ENCODE measurements around the gene CRPPA. TPM values are rescaled to one million over a fixed set of nuclear protein-coding genes. Genes with fewer than 3 reads are reported as not detected.

CRPPA gene
- total RNA-seq, 1 donor from 2014 or later: 16.7 TPM

DNA sequence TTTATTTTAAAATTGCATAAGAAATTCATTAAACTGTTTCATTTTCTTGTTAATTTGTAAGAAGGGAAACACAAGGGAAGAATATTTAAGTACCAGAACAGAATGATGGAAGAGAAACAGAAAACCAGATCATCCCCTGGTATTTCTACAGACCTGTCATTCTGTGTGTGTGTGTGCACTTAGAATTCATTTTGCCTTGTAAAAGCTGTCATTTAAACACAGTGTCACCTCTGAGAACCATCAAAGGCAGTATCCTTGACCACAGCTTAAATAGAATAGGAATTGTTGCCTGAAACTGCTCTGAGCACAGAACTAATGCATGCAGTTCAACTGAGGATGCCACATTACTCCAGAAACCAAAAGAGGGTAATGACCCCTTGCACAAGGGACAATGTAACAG lies 6.8 kb upstream of the CRPPA start:
- no peak overlapping the region for H3K9ac ChIP-seq (ENCODE audit: low read depth in 1 of 3, low read length in 3 of 3)
- no peaks in the 10 kb centered on the region for H3K27me3 ChIP-seq (ENCODE audit: control insufficient read depth in 3 of 3, insufficient read depth in 3 of 3, low read length in 3 of 3)
- no peaks in the 10 kb centered on the region for H3K9me3 ChIP-seq (ENCODE audit: control insufficient read depth in 3 of 3, low read length in 3 of 3)
- H3K27ac ChIP-seq (ENCODE audit: low read depth, low read length): no peak overlapping the region
- no peaks in the 10 kb centered on the region for H3K4me1 ChIP-seq (ENCODE audit: control insufficient read depth in 3 of 3, insufficient read depth in 3 of 3, low read length in 3 of 3)
- H3K4me3 ChIP-seq (ENCODE audit: low read length in 3 of 3): no peak overlapping the region
- no peaks in the 10 kb centered on the region for H3K36me3 ChIP-seq (ENCODE audit: control insufficient read depth in 3 of 3, insufficient read depth in 3 of 3, low read length in 3 of 3)

DNA sequence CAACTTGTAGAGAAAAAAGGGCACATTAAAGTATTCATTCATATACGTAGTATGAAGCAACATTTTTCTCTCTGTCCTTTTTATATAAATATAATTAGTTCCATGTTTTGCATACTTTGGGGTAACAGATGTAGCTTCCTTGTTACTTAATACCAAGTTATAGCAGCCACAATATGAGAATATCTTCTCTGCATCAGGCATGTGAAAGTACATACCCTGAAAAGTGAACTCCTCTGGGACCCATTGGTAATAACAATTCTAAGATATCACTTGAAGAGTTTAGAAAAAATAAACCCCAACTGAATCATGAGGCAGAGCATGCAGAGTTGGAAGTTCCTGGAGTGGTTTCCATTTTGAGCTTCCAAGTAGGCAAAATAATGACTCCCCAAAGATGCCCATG lies 2.4 kb upstream of the CRPPA start:
- Histone ChIP-seq H3K9me3 (ENCODE audit: control insufficient read depth in 3 of 3, low read length in 3 of 3) (no peaks in the 10 kb centered on the region), H3K27ac (ENCODE audit: low read depth, low read length) (no peak overlapping the region), H3K4me1 (ENCODE audit: control insufficient read depth in 3 of 3, insufficient read depth in 3 of 3, low read length in 3 of 3) (peaks cover 5 to 19% (median 15%) of the 10 kb centered on the region in 3 donors), H3K36me3 (ENCODE audit: control insufficient read depth in 3 of 3, insufficient read depth in 3 of 3, low read length in 3 of 3) (no peaks in the 10 kb centered on the region), H3K4me3 (ENCODE audit: low read length in 3 of 3) (no peak overlapping the region), H3K27me3 (ENCODE audit: control insufficient read depth in 3 of 3, insufficient read depth in 3 of 3, low read length in 3 of 3) (no peaks in the 10 kb centered on the region), H3K9ac (ENCODE audit: low read depth in 1 of 3, low read length in 3 of 3) (no peak overlapping the region)

DNA sequence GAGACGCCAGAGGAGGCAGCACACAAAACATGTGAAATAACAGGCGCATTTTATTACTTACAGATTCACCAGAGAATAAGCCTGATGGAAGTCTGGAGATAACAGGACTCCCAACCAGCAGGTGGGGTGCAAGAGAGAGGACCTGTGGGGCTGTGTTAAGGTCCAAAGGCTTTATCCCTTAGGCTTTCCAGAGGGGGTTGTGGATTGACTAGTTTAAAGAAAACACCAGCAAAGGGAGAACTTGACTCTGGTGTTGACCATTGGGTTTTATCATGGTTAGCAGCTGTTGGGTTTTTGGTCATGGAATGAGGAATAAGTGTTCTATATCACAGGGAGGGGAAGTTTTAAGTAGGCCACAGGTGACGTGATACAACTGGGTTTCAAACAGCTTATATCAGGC lies 1.6 kb upstream of the CRPPA start:
- H3K4me3 ChIP-seq (ENCODE audit: low read length in 3 of 3): no peak overlapping the region
- H3K9ac ChIP-seq (ENCODE audit: low read depth in 1 of 3, low read length in 3 of 3): no peak overlapping the region
- peaks cover 5 to 19% (median 15%) of the 10 kb centered on the region in 3 donors for H3K4me1 ChIP-seq (ENCODE audit: control insufficient read depth in 3 of 3, insufficient read depth in 3 of 3, low read length in 3 of 3)
- H3K36me3 ChIP-seq (ENCODE audit: control insufficient read depth in 3 of 3, insufficient read depth in 3 of 3, low read length in 3 of 3): no peaks in the 10 kb centered on the region
- no peaks in the 10 kb centered on the region for H3K9me3 ChIP-seq (ENCODE audit: control insufficient read depth in 3 of 3, low read length in 3 of 3)
- H3K27me3 ChIP-seq (ENCODE audit: control insufficient read depth in 3 of 3, insufficient read depth in 3 of 3, low read length in 3 of 3): no peaks in the 10 kb centered on the region
- no peak overlapping the region for H3K27ac ChIP-seq (ENCODE audit: low read depth, low read length)

DNA sequence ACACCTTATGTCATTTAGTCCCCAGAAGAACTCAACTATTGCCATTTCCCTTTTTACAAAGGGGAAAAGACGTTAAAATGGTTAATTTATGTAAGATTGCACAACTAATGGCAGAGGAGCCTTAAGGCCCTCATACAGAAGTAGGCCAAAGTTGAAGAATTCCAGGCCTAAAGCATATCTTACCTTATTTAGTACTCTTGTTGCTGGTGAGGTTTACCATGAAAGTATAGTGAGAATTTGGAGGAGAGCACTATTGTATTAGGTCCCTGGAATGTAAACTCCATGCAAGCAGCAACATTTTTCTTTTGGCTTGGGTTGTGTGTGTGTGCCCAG lies 731 bp upstream of the CRPPA start:
- H3K27ac ChIP-seq (ENCODE audit: low read depth, low read length): peak overlapping the region; percentile 91
- H3K9me3 ChIP-seq (ENCODE audit: control insufficient read depth in 3 of 3, low read length in 3 of 3): no peaks in the 10 kb centered on the region
- H3K9ac ChIP-seq (ENCODE audit: low read depth in 1 of 3, low read length in 3 of 3): peak overlapping the region in 1 of 3 donors; percentile 86
- H3K4me3 ChIP-seq (ENCODE audit: low read length in 3 of 3): peak overlapping the region; percentile 20 to 88 (median 84)
- no peaks in the 10 kb centered on the region for H3K27me3 ChIP-seq (ENCODE audit: control insufficient read depth in 3 of 3, insufficient read depth in 3 of 3, low read length in 3 of 3)
- H3K4me1 ChIP-seq (ENCODE audit: control insufficient read depth in 3 of 3, insufficient read depth in 3 of 3, low read length in 3 of 3): peaks cover 5 to 19% (median 15%) of the 10 kb centered on the region in 3 donors
- no peaks in the 10 kb centered on the region for H3K36me3 ChIP-seq (ENCODE audit: control insufficient read depth in 3 of 3, insufficient read depth in 3 of 3, low read length in 3 of 3)

DNA sequence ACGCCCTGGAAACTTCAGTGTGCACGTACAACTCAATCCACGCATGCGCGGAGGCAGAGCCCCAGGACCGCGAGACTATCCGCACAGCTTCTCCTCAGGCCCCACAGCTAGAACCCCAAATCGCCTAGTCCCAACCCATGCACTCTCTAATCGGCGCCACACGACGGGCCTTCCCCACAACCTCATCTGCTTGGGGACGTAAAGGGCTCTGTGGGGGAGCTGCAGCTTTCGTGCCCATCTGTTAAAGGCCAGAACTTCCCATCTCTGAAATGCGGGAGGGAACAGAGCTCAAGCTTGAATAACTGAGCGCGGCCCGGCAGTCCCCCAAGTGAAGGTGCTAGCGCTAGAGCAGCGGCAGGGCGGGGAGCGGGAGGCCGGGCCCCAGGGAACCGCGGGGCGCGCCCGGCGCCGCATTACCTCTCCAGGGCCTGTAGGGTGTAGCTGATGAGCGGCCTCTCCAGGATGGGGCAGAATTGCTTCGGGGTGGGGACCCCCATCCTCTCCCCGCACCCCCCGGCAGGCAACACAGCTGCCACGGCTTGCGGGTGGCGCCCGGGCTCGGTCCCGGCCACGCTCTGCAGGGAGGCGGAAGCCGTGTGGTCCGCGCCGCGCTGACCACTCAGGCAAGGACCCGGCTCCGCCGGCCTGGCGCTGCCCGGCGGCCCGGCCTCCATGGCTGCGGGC lies 547 bp downstream of the CRPPA start:
- Histone ChIP-seq H3K9me3 (ENCODE audit: control insufficient read depth in 3 of 3, low read length in 3 of 3) (no peaks in the 10 kb centered on the region), H3K9ac (ENCODE audit: low read depth in 1 of 3, low read length in 3 of 3) (peak overlapping the region; percentile 86 to 90 (median 86)), H3K36me3 (ENCODE audit: control insufficient read depth in 3 of 3, insufficient read depth in 3 of 3, low read length in 3 of 3) (no peaks in the 10 kb centered on the region), H3K27me3 (ENCODE audit: control insufficient read depth in 3 of 3, insufficient read depth in 3 of 3, low read length in 3 of 3) (no peaks in the 10 kb centered on the region), H3K27ac (ENCODE audit: low read depth, low read length) (peak overlapping the region; percentile 91), H3K4me1 (ENCODE audit: control insufficient read depth in 3 of 3, insufficient read depth in 3 of 3, low read length in 3 of 3) (peaks cover 5 to 19% (median 15%) of the 10 kb centered on the region in 3 donors), H3K4me3 (ENCODE audit: low read length in 3 of 3) (peak overlapping the region; percentile 84 to 88 (median 85))

DNA sequence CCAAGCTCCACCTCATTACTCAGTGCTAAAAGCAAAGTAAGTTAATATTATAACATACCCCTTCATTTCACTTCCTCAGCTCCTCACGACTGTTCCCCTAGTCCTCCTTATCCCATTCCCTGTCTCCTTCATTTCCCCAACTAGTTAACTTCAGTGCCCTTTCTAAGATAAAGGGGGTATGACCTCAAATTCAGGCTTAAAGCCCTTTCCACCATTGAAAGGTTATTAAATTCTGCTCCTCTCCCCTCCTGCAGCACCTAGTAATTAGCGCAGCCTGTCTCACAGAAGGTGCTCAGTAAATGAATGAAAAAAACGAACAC lies 1.0 kb downstream of the CRPPA start:
- no peaks in the 10 kb centered on the region for H3K36me3 ChIP-seq (ENCODE audit: control insufficient read depth in 3 of 3, insufficient read depth in 3 of 3, low read length in 3 of 3)
- no peaks in the 10 kb centered on the region for H3K27me3 ChIP-seq (ENCODE audit: control insufficient read depth in 3 of 3, insufficient read depth in 3 of 3, low read length in 3 of 3)
- H3K9ac ChIP-seq (ENCODE audit: low read depth in 1 of 3, low read length in 3 of 3): peak overlapping the region; percentile 86 to 90 (median 86)
- peaks cover 5 to 19% (median 15%) of the 10 kb centered on the region in 3 donors for H3K4me1 ChIP-seq (ENCODE audit: control insufficient read depth in 3 of 3, insufficient read depth in 3 of 3, low read length in 3 of 3)
- H3K27ac ChIP-seq (ENCODE audit: low read depth, low read length): peak overlapping the region; percentile 91
- peak overlapping the region; percentile 84 to 88 (median 85) for H3K4me3 ChIP-seq (ENCODE audit: low read length in 3 of 3)
- no peaks in the 10 kb centered on the region for H3K9me3 ChIP-seq (ENCODE audit: control insufficient read depth in 3 of 3, low read length in 3 of 3)

DNA sequence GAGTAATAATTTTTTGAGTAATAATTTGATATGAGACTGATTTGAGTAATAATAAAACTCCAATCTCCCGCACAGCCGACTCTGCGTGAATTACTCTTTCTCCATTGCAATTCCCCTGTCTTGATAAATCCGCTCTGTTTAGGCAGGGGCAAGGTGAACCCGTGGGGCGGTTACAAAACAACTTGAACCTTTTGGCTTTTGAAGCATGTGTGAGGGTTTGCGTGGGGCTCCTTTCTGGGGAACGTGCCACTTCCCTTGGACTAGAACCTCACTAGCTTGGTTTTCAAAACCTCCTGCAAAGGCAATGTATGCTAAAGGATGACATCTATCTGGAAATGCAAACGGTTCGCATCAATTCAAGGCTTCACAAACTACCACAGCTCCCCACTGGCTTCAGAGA lies 1.5 kb downstream of the CRPPA start:
- Histone ChIP-seq H3K36me3 (ENCODE audit: control insufficient read depth in 3 of 3, insufficient read depth in 3 of 3, low read length in 3 of 3) (no peaks in the 10 kb centered on the region), H3K9ac (ENCODE audit: low read depth in 1 of 3, low read length in 3 of 3) (peak overlapping the region; percentile 86 to 90 (median 86)), H3K4me1 (ENCODE audit: control insufficient read depth in 3 of 3, insufficient read depth in 3 of 3, low read length in 3 of 3) (peaks cover 5 to 19% (median 15%) of the 10 kb centered on the region in 3 donors), H3K27ac (ENCODE audit: low read depth, low read length) (peak overlapping the region; percentile 91), H3K4me3 (ENCODE audit: low read length in 3 of 3) (peak overlapping the region; percentile 84 to 88 (median 85)), H3K9me3 (ENCODE audit: control insufficient read depth in 3 of 3, low read length in 3 of 3) (no peaks in the 10 kb centered on the region), H3K27me3 (ENCODE audit: control insufficient read depth in 3 of 3, insufficient read depth in 3 of 3, low read length in 3 of 3) (no peaks in the 10 kb centered on the region)

DNA sequence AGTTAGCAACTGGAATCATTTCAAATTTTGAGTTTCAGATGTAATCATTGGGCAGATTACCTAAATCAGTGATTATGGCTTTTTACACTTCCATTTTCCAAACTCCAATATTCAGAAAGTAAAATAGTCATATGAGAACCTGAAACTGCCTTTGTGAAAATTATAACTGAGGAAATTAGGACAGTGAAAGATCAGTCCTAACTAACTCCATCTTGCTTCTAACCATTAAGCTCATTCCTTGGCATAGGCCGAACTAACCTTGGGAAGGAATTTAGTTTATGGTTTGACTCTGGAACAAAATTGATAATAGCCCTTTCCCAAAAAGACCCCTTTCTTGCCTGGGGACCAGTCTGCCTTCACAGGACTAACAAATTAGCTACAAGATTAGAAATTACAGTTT lies 2.2 kb downstream of the CRPPA start:
- H3K9me3 ChIP-seq (ENCODE audit: control insufficient read depth in 3 of 3, low read length in 3 of 3): no peaks in the 10 kb centered on the region

DNA sequence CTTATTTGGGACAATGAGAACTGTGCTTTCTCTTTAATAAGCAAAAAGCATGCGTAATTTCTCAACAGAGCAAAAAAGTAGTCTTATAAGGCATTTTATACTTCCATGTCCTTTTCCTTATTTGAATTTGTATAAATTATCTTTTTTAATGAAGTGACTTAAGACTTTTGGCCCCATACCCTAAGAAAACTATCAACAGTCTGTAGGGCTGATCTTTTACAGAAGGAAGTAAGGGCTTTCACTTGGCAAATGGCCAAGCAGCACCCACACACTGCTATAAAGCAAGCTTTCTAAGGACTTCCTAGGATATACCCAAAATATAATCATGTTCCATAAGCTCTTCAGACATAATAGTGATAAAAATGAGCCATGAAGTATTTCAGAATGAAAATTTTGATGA lies 3.4 kb downstream of the CRPPA start:
- H3K9me3 ChIP-seq (ENCODE audit: control insufficient read depth in 3 of 3, low read length in 3 of 3): no peaks in the 10 kb centered on the region
- no peaks in the 10 kb centered on the region for H3K36me3 ChIP-seq (ENCODE audit: control insufficient read depth in 3 of 3, insufficient read depth in 3 of 3, low read length in 3 of 3)
- no peak overlapping the region for H3K9ac ChIP-seq (ENCODE audit: low read depth in 1 of 3, low read length in 3 of 3)
- H3K27me3 ChIP-seq (ENCODE audit: control insufficient read depth in 3 of 3, insufficient read depth in 3 of 3, low read length in 3 of 3): no peaks in the 10 kb centered on the region
- no peak overlapping the region for H3K4me3 ChIP-seq (ENCODE audit: low read length in 3 of 3)
- H3K4me1 ChIP-seq (ENCODE audit: control insufficient read depth in 3 of 3, insufficient read depth in 3 of 3, low read length in 3 of 3): peaks cover 5 to 21% (median 15%) of the 10 kb centered on the region in 3 donors
- no peak overlapping the region for H3K27ac ChIP-seq (ENCODE audit: low read depth, low read length)

More for the DNA sequence above, 2.2 kb downstream of the CRPPA start:
- H3K36me3 ChIP-seq (ENCODE audit: control insufficient read depth in 3 of 3, insufficient read depth in 3 of 3, low read length in 3 of 3): no peaks in the 10 kb centered on the region
- H3K27ac ChIP-seq (ENCODE audit: low read depth, low read length): no peak overlapping the region
- H3K4me1 ChIP-seq (ENCODE audit: control insufficient read depth in 3 of 3, insufficient read depth in 3 of 3, low read length in 3 of 3): peaks cover 5 to 19% (median 15%) of the 10 kb centered on the region in 3 donors
- H3K9ac ChIP-seq (ENCODE audit: low read depth in 1 of 3, low read length in 3 of 3): no peak overlapping the region
- H3K27me3 ChIP-seq (ENCODE audit: control insufficient read depth in 3 of 3, insufficient read depth in 3 of 3, low read length in 3 of 3): no peaks in the 10 kb centered on the region
- H3K4me3 ChIP-seq (ENCODE audit: low read length in 3 of 3): no peak overlapping the region

DNA sequence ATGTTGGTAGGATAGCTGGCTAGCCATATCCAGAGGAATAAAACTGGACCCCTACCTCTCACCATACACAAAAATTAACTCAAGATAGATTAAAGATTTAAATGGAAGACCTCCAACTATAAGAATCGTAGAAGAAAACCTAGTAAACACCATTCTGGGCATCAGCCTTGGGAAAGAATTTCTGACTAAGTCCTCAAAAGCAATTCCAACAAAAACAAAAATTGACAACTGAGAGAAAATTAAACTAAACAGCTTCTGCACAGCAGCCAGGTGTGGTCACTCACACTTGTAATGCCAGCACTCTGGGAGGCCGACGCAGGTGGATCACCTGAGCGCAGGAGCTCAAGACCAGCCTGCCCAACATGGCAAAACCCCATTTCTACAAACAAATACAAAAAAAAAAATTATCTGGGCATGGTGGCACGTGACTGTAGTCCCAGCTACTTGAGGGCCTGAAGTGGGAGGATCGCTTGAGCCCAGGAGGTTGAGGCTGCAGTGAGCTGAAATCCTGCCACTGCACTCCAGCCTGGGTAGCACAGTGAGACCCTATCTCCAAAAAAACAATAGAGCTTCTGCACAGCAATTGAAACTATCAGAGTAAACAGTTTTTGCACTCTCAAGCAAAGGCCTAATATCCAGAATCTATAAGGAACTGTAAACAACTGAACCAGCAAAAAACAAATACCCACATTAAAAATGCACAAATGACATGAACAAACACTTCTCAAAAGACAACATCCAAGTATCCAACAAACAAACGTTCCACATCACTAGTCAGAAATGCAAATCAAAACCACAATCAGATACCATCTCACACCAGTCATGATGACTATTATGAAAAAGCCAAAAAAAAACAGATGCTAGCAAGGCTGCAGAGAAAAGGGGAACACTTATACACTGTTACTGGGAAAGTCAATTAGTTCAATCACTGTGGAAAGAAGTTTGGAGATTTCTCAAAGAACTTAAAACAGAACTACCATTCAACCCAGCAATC lies 4.8 kb downstream of the CRPPA start:
- no peaks in the 10 kb centered on the region for H3K27me3 ChIP-seq (ENCODE audit: control insufficient read depth in 3 of 3, insufficient read depth in 3 of 3, low read length in 3 of 3)
- no peaks in the 10 kb centered on the region for H3K36me3 ChIP-seq (ENCODE audit: control insufficient read depth in 3 of 3, insufficient read depth in 3 of 3, low read length in 3 of 3)
- H3K9ac ChIP-seq (ENCODE audit: low read depth in 1 of 3, low read length in 3 of 3): no peak overlapping the region
- peaks cover 5 to 15% (median 8%) of the 10 kb centered on the region in 3 donors for H3K4me1 ChIP-seq (ENCODE audit: control insufficient read depth in 3 of 3, insufficient read depth in 3 of 3, low read length in 3 of 3)
- H3K9me3 ChIP-seq (ENCODE audit: control insufficient read depth in 3 of 3, low read length in 3 of 3): no peaks in the 10 kb centered on the region
- no peak overlapping the region for H3K4me3 ChIP-seq (ENCODE audit: low read length in 3 of 3)
- H3K27ac ChIP-seq (ENCODE audit: low read depth, low read length): no peak overlapping the region
